Measurements from ENCODE around the gene CDA. TPM values are rescaled to one million over a fixed set of nuclear protein-coding genes. Genes with fewer than 3 reads are reported as not detected.

The CDA gene
- total and polyA plus RNA-seq, 2 of the 8 experiments (the other 6 are each of a cell fraction or from before 2014, with no cell fraction given), result 4.4 to 11.3 TPM

DNA sequence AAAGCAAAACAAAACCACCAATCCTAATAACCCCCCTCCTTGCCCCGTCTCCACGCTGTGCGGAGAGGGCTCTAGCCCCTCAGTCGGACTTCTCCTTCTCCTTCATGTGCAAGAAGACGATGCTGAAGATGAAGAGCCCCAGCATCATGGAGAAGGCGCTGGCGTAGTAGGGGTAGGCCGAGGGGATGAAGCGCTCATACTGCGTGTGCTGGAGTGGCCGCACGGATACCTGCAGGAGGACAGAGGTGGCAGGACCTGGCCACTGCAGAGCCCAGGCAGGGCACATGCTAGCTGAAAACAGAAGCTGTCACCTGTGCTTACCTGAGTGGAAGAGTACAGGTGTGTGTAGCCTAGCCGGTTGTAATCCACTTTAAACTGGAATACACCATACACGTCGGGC lies 63.4 kb downstream of the CDA start:
- Histone ChIP-seq H2BK120ac (replicated peaks; ENCODE audit: low read depth, low read length) (no peak overlapping the region), H3K9me3 (ENCODE audit: insufficient read depth in 2 of 2, low read depth in 1 of 2, low read length in 1 of 2) (no peaks in the 10 kb centered on the region), H3K36me3 (ENCODE audit: control insufficient read depth in 2 of 4, insufficient read depth in 4 of 4, low read length in 3 of 4) (peaks cover 22 to 69% (median 49%) of the 10 kb centered on the region in 4 experiments), H2AFZ (ENCODE audit: low read length) (no peak overlapping the region), H3K79me1 (ENCODE audit: low read depth, low read length) (peaks cover 7% of the 10 kb centered on the region), H2BK20ac (ENCODE audit: low read length) (no peak overlapping the region), H4K91ac (replicated peaks; ENCODE audit: insufficient read length, low read length) (no peak overlapping the region), H3K23me2 (ENCODE audit: low read depth, low read length) (no peaks in the 10 kb centered on the region), H3K4ac (replicated peaks; ENCODE audit: insufficient read length, low read depth, low read length) (no peak overlapping the region), H3K9ac (replicated peaks in 1 of 4; ENCODE audit: extremely low read depth in 1 of 4, low read depth in 3 of 4, low read length in 3 of 4) (no peak overlapping the region), H4K8ac (ENCODE audit: extremely low read depth, insufficient read depth, low read length) (no peak overlapping the region), H3K4me2 (ENCODE audit: insufficient read depth in 1 of 2, low read depth in 2 of 2, low read length in 2 of 2) (no peak overlapping the region), H3K18ac (ENCODE audit: extremely low read depth, low read length) (no peak overlapping the region), H3K79me2 (ENCODE audit: control insufficient read depth in 1 of 2, insufficient read depth in 2 of 2, low read length in 2 of 2) (peaks cover 0 to 10% of the 10 kb centered on the region in 2 experiments; a peak in 2 of 4 replicates), H3K4me3 (ENCODE audit: extremely low read depth in 1 of 4, insufficient read depth in 2 of 4, low read depth in 3 of 4, low read length in 4 of 4) (no peak overlapping the region), H4K20me1 (replicated peaks in 1 of 2; ENCODE audit: control insufficient read depth in 1 of 2, insufficient read depth in 2 of 2, low read length in 2 of 2) (peaks cover 5 to 25% of the 10 kb centered on the region in 2 experiments), H2BK12ac (ENCODE audit: low read depth, low read length) (no peak overlapping the region), H3K27me3 (replicated peaks in 1 of 4; ENCODE audit: control insufficient read depth in 3 of 4, extremely low read depth in 1 of 4, insufficient read depth in 3 of 4, low read length in 3 of 4) (no peaks in the 10 kb centered on the region), H3K14ac (ENCODE audit: insufficient read length) (no peak overlapping the region), H3K23ac (ENCODE audit: insufficient read length) (no peak overlapping the region), H2BK15ac (ENCODE audit: low read length) (no peak overlapping the region), H3K4me1 (replicated peaks in 1 of 4; ENCODE audit: control insufficient read depth in 3 of 4, insufficient read depth in 4 of 4, low read length in 3 of 4) (no peaks in the 10 kb centered on the region), H2AK5ac (ENCODE audit: low read depth, low read length) (no peak overlapping the region), H2BK5ac (ENCODE audit: low read depth, low read length) (no peak overlapping the region), H3K27ac (ENCODE audit: low read depth, low read length) (no peak overlapping the region), H3K56ac (replicated peaks; ENCODE audit: insufficient read length, low read depth, low read length) (no peak overlapping the region), H4K5ac (ENCODE audit: insufficient read length, low read depth, low read length) (no peak overlapping the region)
- DNase-seq (ENCODE audit: low read depth in 1 of 2, low spot score in 2 of 2) (no peak), FAIRE-seq (no peak)
- ChIA-PET CTCF (ENCODE audit: partially characterized antibody) (interaction anchor here (0.9 to 2.4 kb wide), 4 partner anchors 10 to 56 kb away, joined by 3 to 8 read pairs (median 4); no protein-coding TSS in a partner anchor), POLR2A (ENCODE audit: partially characterized antibody) (interaction anchor here (0.8 kb wide), 1 partner anchor 8 kb away, joined by 3 read pairs; no protein-coding TSS in a partner anchor)
- WGBS, 2 experiments (ENCODE audit: extremely low coverage in 1 of 2, insufficient coverage in 1 of 2, insufficient read length in 1 of 2, insufficient replicate concordance in 2 of 2, low coverage in 1 of 2, low lambda C conversion rate in 2 of 2, missing lambda C conversion rate in 1 of 2), result 95% methylated on average over 15 of the region's 15 CpGs; no CpG with 5 or more reads in 1 of the 2 experiments
- no peak for TF ChIP-seq TBP (IDR thresholded peaks at IDR 0.05; ENCODE audit: low read depth, low read length)
- no peak for TF ChIP-seq CBX8 (IDR thresholded peaks at IDR 0.05; ENCODE audit: borderline replicate concordance, low read depth, low read length)
- TF ChIP-seq MAFK (IDR thresholded peaks at IDR 0.05; ENCODE audit: low read depth, low read length), result no peak
- TF ChIP-seq TCF12 (IDR thresholded peaks at IDR 0.05; ENCODE audit: low read depth, low read length), result no peak
- TF ChIP-seq, protein P1, sequence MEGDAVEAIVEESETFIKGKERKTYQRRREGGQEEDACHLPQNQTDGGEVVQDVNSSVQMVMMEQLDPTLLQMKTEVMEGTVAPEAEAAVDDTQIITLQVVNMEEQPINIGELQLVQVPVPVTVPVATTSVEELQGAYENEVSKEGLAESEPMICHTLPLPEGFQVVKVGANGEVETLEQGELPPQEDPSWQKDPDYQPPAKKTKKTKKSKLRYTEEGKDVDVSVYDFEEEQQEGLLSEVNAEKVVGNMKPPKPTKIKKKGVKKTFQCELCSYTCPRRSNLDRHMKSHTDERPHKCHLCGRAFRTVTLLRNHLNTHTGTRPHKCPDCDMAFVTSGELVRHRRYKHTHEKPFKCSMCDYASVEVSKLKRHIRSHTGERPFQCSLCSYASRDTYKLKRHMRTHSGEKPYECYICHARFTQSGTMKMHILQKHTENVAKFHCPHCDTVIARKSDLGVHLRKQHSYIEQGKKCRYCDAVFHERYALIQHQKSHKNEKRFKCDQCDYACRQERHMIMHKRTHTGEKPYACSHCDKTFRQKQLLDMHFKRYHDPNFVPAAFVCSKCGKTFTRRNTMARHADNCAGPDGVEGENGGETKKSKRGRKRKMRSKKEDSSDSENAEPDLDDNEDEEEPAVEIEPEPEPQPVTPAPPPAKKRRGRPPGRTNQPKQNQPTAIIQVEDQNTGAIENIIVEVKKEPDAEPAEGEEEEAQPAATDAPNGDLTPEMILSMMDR (IDR thresholded peaks at IDR 0.05; ENCODE audit: control extremely low read depth in 1 of 3, insufficient read depth in 1 of 3, low read depth in 1 of 3, low read length in 3 of 3), result no peak
- TF ChIP-seq CBX5 (IDR thresholded peaks at IDR 0.05; ENCODE audit: low read depth, low read length), result no peak
- TF ChIP-seq TAF1 (IDR thresholded peaks at IDR 0.05; ENCODE audit: low read depth, low read length), result no peak
- TF ChIP-seq SRF (IDR thresholded peaks at IDR 0.05; ENCODE audit: low read depth, low read length), result no peak
- TF ChIP-seq YY1 (IDR thresholded peaks at IDR 0.05; ENCODE audit: low read depth, low read length), result no peak
- TF ChIP-seq RAD21 (IDR thresholded peaks at IDR 0.05 in 1 of 2, conservative IDR thresholded peaks at IDR 0.05 in 1 of 2; ENCODE audit: low read depth in 2 of 2, low read length in 2 of 2), result no peak
- TF ChIP-seq HDAC6 (IDR thresholded peaks at IDR 0.05; ENCODE audit: low read depth, low read length), result no peak
- TF ChIP-seq SP2 (IDR thresholded peaks at IDR 0.05; ENCODE audit: low read length), result no peak

Measured in H1 (cell line).